ENCODE data around the gene OR6S1.

GRCh38 chr14:20618271-20618749 is 23.2 kb downstream of the OR6S1 start:
- TF ChIP-seq, protein P1, sequence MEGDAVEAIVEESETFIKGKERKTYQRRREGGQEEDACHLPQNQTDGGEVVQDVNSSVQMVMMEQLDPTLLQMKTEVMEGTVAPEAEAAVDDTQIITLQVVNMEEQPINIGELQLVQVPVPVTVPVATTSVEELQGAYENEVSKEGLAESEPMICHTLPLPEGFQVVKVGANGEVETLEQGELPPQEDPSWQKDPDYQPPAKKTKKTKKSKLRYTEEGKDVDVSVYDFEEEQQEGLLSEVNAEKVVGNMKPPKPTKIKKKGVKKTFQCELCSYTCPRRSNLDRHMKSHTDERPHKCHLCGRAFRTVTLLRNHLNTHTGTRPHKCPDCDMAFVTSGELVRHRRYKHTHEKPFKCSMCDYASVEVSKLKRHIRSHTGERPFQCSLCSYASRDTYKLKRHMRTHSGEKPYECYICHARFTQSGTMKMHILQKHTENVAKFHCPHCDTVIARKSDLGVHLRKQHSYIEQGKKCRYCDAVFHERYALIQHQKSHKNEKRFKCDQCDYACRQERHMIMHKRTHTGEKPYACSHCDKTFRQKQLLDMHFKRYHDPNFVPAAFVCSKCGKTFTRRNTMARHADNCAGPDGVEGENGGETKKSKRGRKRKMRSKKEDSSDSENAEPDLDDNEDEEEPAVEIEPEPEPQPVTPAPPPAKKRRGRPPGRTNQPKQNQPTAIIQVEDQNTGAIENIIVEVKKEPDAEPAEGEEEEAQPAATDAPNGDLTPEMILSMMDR (tag by site-specific recombination; IDR thresholded peaks at IDR 0.05), result no peak
- no peak for TF ChIP-seq ZNF623 (tag by site-specific recombination; IDR thresholded peaks at IDR 0.05)
- TF ChIP-seq SP2 (tag by site-specific recombination; IDR thresholded peaks at IDR 0.05), result no peak
- TF ChIP-seq TCF7L2 (IDR thresholded peaks at IDR 0.05; ENCODE audit: borderline replicate concordance, low read depth, low read length), result no peak
- TF ChIP-seq ZBTB10 (tag by site-specific recombination; IDR thresholded peaks at IDR 0.05), result no peak
- no peak for TF ChIP-seq ZNF24 (tag by site-specific recombination; IDR thresholded peaks at IDR 0.05)
- TF ChIP-seq, protein P2, sequence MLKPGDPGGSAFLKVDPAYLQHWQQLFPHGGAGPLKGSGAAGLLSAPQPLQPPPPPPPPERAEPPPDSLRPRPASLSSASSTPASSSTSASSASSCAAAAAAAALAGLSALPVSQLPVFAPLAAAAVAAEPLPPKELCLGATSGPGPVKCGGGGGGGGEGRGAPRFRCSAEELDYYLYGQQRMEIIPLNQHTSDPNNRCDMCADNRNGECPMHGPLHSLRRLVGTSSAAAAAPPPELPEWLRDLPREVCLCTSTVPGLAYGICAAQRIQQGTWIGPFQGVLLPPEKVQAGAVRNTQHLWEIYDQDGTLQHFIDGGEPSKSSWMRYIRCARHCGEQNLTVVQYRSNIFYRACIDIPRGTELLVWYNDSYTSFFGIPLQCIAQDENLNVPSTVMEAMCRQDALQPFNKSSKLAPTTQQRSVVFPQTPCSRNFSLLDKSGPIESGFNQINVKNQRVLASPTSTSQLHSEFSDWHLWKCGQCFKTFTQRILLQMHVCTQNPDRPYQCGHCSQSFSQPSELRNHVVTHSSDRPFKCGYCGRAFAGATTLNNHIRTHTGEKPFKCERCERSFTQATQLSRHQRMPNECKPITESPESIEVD (tag by site-specific recombination; IDR thresholded peaks at IDR 0.05), result no peak
- TF ChIP-seq YY1 (tag by site-specific recombination; IDR thresholded peaks at IDR 0.05), result no peak

All from HEK293 (cell line).